Nephron (organoid): ENCODE results near the gene TNS1.
"Not testable (repeated sequence)": the region's sequence is repeated elsewhere in the genome, so short reads cannot be mapped to it uniquely, and the experiment has no call there.

Source experiments
- H3K27ac Mint-ChIP-seq, 3 experiments: 2 replicates each; pipeline ENCODE4 v1.8.0; 2020; ENCODE audit warnings: mixed read lengths in 3 of 3, mild to moderate bottlenecking in 2 of 3, moderate library complexity in 1 of 3
- H3K27me3 Mint-ChIP-seq: 2 replicates; pipeline ENCODE4 v1.8.0; 2021; ENCODE audit warnings: low read depth, mild to moderate bottlenecking, moderate library complexity, mixed read lengths
- H3K36me3 Mint-ChIP-seq: 2 replicates; pipeline ENCODE4 v1.8.0; 2020; ENCODE audit warnings: low read depth, mixed read lengths
- H3K4me1 Mint-ChIP-seq: 2 replicates; pipeline ENCODE4 v1.8.0; 2020; ENCODE audit warnings: mixed read lengths
- H3K4me3 Mint-ChIP-seq, 3 experiments: 2 replicates each; pipeline ENCODE4 v1.8.0; 2020; ENCODE audit warnings: mild to moderate bottlenecking in 3 of 3, mixed read lengths in 3 of 3, moderate library complexity in 2 of 3
- H3K9me3 Mint-ChIP-seq: 2 replicates; pipeline ENCODE4 v1.8.0; 2020; ENCODE audit warnings: mixed read lengths
- CTCF ChIP-seq, 3 experiments: fragments of 200-600 bp; sonication (generic); IDR thresholded peaks; one replicate each; pipeline ENCODE4 v1.5.0; 2021; ENCODE audit warnings: antibody characterized with exemption in 3 of 3; ENCODE audit not compliant: unreplicated experiment in 3 of 3

Gene TNS1

DNA sequence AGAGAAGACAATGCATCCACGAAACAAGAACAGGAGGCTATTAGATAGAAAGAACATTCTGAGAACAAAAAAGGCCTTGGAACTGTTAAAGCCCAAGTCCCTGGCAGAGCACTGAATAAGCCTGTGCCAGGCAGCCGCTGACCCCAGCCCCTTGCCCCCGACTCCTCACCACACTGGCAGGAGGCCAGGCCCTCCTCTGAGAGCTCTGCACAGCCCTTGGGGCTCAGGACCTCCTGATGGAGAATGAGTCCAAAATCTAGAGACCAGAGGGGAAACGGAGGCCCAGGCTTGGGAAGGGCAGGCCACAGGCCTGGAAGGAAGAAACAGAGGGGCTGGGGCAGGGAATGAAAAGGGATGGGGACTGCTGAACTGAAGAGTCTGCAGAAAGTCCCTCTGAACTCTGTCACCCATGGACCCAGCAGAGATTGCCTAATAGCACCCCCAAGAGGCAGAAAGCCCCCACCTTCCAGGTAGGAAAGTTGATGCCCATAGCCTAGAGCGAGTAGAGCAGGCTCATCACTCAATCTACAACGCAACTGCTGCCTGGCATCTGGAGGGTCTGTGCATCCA lies 18.3 kb upstream of the TNS1 start:
- H3K9me3 Mint-ChIP-seq = no peaks in the 10 kb centered on the region
- H3K4me1 Mint-ChIP-seq = peaks cover 54% of the 10 kb centered on the region
- no peak overlapping the region for H3K4me3 Mint-ChIP-seq
- no peaks in the 10 kb centered on the region for H3K27me3 Mint-ChIP-seq
- H3K27ac Mint-ChIP-seq = peak overlapping the region in 1 of 3 experiments; percentile 25
- no peak for TF ChIP-seq CTCF (IDR thresholded peaks at IDR 0.05; ENCODE audit: unreplicated experiment in 3 of 3)
- no peaks in the 10 kb centered on the region for H3K36me3 Mint-ChIP-seq

DNA sequence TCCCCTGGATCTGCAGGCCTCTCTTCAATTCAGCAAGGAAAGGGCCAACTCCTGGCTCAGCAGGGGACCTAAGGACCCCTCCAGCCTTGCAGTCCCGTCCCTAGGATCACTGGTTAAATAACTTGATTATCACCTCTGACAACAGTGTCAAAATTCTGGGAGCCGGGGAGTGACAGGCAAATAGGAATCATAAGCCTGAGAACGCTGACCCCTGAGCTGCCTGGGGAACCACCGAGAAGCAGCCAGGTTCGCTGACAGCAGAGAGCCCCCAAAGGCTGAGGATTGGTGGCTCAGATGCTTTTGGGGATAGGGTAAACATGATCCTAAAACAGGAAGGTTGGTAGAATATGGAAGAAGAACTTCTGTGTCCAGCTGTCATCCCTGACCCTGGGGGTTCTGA lies 17.5 kb upstream of the TNS1 start:
- Mint-ChIP-seq H3K27ac (no peak overlapping the region), H3K4me1 (peaks cover 54% of the 10 kb centered on the region), H3K4me3 (no peak overlapping the region), H3K27me3 (no peaks in the 10 kb centered on the region), H3K36me3 (no peaks in the 10 kb centered on the region), H3K9me3 (no peaks in the 10 kb centered on the region)
- TF ChIP-seq CTCF (IDR thresholded peaks at IDR 0.05; ENCODE audit: unreplicated experiment in 3 of 3) = no peak

- H3K27ac Mint-ChIP-seq = peak overlapping the region in 1 of 3 experiments; percentile 46
- H3K4me3 Mint-ChIP-seq = no peak overlapping the region
- no peaks in the 10 kb centered on the region for H3K27me3 Mint-ChIP-seq
- H3K9me3 Mint-ChIP-seq = no peaks in the 10 kb centered on the region
- H3K4me1 Mint-ChIP-seq = peaks cover 60% of the 10 kb centered on the region
- H3K36me3 Mint-ChIP-seq = no peaks in the 10 kb centered on the region
- no peak for TF ChIP-seq CTCF (IDR thresholded peaks at IDR 0.05; ENCODE audit: unreplicated experiment in 3 of 3)
These were observed 16.7 kb upstream of the TNS1 start for GRCh38 chr2:218019411-218020060.

DNA sequence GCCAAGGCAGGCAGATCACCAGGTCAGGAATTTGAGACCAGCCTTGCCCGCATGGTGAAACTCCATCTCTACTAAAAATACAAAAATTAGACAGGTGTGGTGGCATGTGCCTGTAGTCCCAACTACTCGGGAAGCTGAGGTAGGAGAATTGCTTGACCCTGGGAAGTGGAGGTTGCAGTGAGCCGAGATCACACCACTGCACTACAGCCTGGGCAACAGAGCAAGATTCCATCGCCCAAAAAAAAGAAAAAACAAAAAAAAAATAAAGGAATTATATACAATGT lies 16.0 kb upstream of the TNS1 start:
- peak overlapping the region in 2 of 3 experiments; percentile 54 to 55 for H3K27ac Mint-ChIP-seq
- peaks cover 63% of the 10 kb centered on the region for H3K4me1 Mint-ChIP-seq
- H3K36me3 Mint-ChIP-seq, H3K9me3 Mint-ChIP-seq, H3K4me3 Mint-ChIP-seq, H3K27me3 Mint-ChIP-seq: not testable (repeated sequence)

DNA sequence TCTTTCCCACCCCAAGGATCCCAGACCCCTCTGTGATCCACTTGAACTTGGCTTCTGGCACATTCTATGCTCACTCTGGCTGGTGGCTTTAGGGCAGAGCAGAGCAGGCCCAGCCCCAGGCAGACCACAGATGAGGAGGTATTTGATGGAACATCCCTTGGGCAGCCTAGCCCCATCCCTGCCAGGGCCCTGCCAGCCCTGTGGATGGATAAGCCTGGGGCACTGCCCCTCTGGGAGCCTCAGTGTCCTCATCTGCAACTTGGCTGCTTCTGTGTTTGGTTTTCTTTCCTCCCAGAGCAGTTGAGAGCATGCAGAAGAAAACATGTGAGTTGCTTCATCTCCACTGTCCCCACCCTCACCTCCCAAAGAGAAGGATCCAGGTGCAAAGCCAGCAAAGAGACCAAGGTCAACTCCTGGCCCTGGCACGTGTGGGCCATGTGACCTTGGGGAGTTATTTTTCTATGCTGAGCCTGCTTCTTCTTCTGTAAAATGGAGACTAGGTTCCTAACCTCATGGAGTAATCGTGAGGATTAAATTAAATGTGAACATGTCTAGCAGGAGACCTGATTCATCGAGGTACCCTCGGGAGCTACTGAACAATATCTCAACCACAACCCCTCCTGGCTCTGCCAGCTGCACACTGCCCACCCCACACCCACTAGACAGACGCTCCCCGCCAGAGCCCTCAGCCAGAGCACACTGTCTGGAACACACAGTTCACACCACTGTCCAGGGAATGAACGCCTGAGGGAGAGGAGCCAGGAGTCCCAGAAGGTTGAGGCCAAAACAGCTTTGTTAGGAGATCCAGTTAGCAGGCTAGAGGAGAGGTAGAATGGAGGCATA lies 14.6 kb upstream of the TNS1 start:
- no peaks in the 10 kb centered on the region for H3K27me3 Mint-ChIP-seq
- peaks cover 62% of the 10 kb centered on the region for H3K4me1 Mint-ChIP-seq
- peak overlapping the region in 1 of 3 experiments; percentile 34 for H3K4me3 Mint-ChIP-seq
- H3K27ac Mint-ChIP-seq = peak overlapping the region; percentile 55 to 92 (median 59)
- TF ChIP-seq CTCF (IDR thresholded peaks at IDR 0.05; ENCODE audit: unreplicated experiment in 3 of 3) = no peak
- H3K9me3 Mint-ChIP-seq = no peaks in the 10 kb centered on the region
- no peaks in the 10 kb centered on the region for H3K36me3 Mint-ChIP-seq

- H3K4me3 Mint-ChIP-seq = no peak overlapping the region
- no peaks in the 10 kb centered on the region for H3K9me3 Mint-ChIP-seq
- peaks cover 4% of the 10 kb centered on the region for H3K27me3 Mint-ChIP-seq
- H3K27ac Mint-ChIP-seq = peak overlapping the region; percentile 41 to 92 (median 49)
- no peak for TF ChIP-seq CTCF (IDR thresholded peaks at IDR 0.05; ENCODE audit: unreplicated experiment in 3 of 3)
- H3K4me1 Mint-ChIP-seq = peaks cover 62% of the 10 kb centered on the region
- H3K36me3 Mint-ChIP-seq = no peaks in the 10 kb centered on the region
These were observed 14.0 kb upstream of the TNS1 start for GRCh38 chr2:218016810-218017209.
